Measurements from ENCODE around the gene TMEM233.

The TMEM233 gene

DNA sequence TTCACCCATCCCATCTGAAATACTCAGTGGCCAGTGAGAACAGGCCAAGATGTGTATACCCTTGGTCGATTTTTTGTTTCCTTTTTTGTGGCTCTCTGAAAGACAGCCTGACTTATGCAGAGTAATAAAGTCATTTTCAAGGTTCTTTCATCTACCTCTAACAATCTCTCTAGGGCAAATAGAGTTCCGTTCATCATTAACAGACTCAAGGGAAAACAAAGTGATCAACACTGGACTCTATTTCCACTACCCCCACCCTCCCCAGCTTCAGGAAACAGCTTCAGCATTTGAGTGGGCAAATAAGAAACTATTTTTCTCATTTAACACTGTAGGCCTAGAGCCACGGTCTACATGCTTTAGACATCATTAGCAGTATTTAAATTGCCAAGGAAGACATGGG lies 90.2 kb downstream of the TMEM233 start:
- no peak overlapping the region for H3K4me3 ChIP-seq (replicated peaks; ENCODE audit: low read depth, low read length)
- TF ChIP-seq, protein P1, sequence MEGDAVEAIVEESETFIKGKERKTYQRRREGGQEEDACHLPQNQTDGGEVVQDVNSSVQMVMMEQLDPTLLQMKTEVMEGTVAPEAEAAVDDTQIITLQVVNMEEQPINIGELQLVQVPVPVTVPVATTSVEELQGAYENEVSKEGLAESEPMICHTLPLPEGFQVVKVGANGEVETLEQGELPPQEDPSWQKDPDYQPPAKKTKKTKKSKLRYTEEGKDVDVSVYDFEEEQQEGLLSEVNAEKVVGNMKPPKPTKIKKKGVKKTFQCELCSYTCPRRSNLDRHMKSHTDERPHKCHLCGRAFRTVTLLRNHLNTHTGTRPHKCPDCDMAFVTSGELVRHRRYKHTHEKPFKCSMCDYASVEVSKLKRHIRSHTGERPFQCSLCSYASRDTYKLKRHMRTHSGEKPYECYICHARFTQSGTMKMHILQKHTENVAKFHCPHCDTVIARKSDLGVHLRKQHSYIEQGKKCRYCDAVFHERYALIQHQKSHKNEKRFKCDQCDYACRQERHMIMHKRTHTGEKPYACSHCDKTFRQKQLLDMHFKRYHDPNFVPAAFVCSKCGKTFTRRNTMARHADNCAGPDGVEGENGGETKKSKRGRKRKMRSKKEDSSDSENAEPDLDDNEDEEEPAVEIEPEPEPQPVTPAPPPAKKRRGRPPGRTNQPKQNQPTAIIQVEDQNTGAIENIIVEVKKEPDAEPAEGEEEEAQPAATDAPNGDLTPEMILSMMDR (IDR thresholded peaks at IDR 0.05; ENCODE audit: low read depth, low read length, missing control alignments) = no peak
- DNase-seq (ENCODE audit: extremely low read depth, low read depth) = no peak

DNA sequence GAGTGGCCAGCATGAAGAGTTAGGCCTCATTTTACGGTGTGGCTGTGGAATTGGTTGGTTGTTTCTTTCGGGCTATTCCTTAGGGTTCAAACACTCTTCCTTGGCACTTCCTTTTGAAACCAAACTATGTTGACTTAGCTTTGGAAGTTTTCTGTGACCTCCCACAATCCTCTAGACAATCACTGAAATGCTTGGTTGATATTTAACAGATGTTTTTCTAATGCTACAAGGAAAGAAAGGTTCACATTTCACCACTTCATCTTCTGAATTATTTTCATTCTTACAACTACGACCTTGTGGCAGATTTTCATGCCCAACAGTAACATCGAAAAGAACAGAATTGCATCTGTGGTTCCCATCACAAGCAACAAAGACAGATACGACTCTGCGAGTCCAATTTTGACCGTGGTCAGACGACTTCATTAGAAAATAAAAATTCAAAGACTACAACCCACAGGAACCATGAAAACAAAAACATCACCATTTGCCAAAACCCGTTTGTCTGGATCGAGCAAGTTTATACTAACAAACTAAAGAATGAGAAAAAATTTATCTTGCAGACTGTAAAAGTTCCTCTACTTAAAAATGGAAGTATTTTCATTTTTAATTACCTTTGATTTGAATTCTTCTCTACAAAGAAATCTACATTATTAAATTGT lies 91.3 kb downstream of the TMEM233 start:
- no peak overlapping the region for H3K4me3 ChIP-seq (replicated peaks; ENCODE audit: low read depth, low read length)
- TF ChIP-seq, protein P1 (IDR thresholded peaks at IDR 0.05; ENCODE audit: low read depth, low read length, missing control alignments) = no peak
- DNase-seq (ENCODE audit: extremely low read depth, low read depth) = no peak

GRCh38 chr12:119685375-119685774 lies 91.8 kb downstream of the TMEM233 start:
- DNase-seq (ENCODE audit: extremely low read depth, low read depth) = no peak
- TF ChIP-seq, protein P1 (IDR thresholded peaks at IDR 0.05; ENCODE audit: low read depth, low read length, missing control alignments) = no peak

GRCh38 chr12:119686355-119686754 lies 92.8 kb downstream of the TMEM233 start:
- no peak for DNase-seq (ENCODE audit: extremely low read depth, low read depth)
- H3K4me3 ChIP-seq (replicated peaks; ENCODE audit: low read depth, low read length) = no peak overlapping the region
- TF ChIP-seq, protein P1 (IDR thresholded peaks at IDR 0.05; ENCODE audit: low read depth, low read length, missing control alignments) = no peak

More at GRCh38 chr12:119685375-119685774, 91.8 kb downstream of the TMEM233 start:
- no peak overlapping the region for H3K4me3 ChIP-seq (replicated peaks; ENCODE audit: low read depth, low read length)

DNA sequence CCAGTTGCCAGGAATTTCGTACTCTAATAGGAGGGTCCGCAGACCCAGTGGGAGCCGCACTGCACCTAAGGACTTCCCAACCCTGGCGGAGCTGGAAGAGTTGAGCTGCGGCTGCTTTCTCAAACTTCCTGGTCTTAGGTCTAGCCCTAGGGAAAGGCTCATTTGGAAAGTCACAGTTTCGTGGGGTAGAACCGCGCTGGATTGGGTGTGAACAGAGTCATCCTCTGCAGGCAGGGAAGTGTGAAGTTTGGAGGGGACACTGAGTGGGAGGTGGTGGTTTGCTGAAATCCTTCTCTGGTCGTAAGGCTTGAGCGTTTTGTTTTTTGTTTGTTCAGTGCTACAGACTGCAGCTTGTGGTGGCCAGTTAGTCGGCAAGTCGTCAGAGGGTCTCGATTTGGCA lies 93.2 kb downstream of the TMEM233 start:
- TF ChIP-seq, protein P1 (IDR thresholded peaks at IDR 0.05; ENCODE audit: low read depth, low read length, missing control alignments) = no peak
- DNase-seq (ENCODE audit: extremely low read depth, low read depth) = no peak
- H3K4me3 ChIP-seq (replicated peaks; ENCODE audit: low read depth, low read length) = no peak overlapping the region

DNA sequence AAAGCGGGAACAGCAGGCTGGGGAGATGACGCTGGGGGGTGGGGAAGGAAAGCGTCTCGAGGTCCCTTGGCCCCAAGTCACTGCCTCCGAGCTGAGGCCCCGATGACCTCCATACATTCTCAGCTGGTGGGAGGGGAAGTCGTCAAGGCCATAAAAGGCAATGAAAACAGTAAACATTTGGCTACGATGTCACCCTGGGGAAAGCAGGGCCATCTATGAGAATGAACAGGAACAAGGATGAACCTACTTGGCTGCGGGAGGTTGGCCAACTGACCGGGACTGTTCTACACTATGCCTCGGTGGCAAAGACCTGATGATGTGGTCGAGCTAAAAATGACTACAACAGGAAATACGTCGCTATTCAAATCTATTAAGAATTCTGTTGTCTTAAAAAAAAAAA lies 93.8 kb downstream of the TMEM233 start:
- DNase-seq (ENCODE audit: extremely low read depth, low read depth) = no peak
- TF ChIP-seq, protein P1 (IDR thresholded peaks at IDR 0.05; ENCODE audit: low read depth, low read length, missing control alignments) = no peak
- H3K4me3 ChIP-seq (replicated peaks; ENCODE audit: low read depth, low read length) = no peak overlapping the region

- TF ChIP-seq, protein P1 (IDR thresholded peaks at IDR 0.05; ENCODE audit: low read depth, low read length, missing control alignments) = no peak
- H3K4me3 ChIP-seq (replicated peaks; ENCODE audit: low read depth, low read length) = no peak overlapping the region
- DNase-seq (ENCODE audit: extremely low read depth, low read depth) = no peak
Measured at GRCh38 chr12:119687879-119688278, 94.3 kb downstream of the TMEM233 start.

Measured in HFF-Myc (cell line).